Upper lobe of left lung (tissue), 4 donors: ENCODE measurements around the gene PLEKHG4.

Experiments used
- EP300 ChIP-seq, 4 donors: sonication (generic); formaldehyde crosslinking; IDR thresholded peaks; one replicate each; pipeline ENCODE4 v1.5.1; 2017; ENCODE audit warnings: antibody characterized with exemption in 4 of 4, control low read depth in 2 of 4
- POLR2A ChIP-seq, 4 donors: fragments of 450-650 bp; IDR thresholded peaks; one replicate each; pipeline ENCODE4 v1.5.1; 2016 to 2017; ENCODE audit warnings: antibody characterized with exemption in 4 of 4, mild to moderate bottlenecking in 2 of 4
- POLR2AphosphoS5 ChIP-seq, 2 donors: sonication (generic); formaldehyde crosslinking; IDR thresholded peaks; one replicate each; pipeline ENCODE4 v1.5.1; 2017; ENCODE audit warnings: antibody characterized with exemption in 2 of 2
- TF ChIP-seq, protein P1 (sequence below), 6 experiments: fragments of 450-650 bp in 4 of 6; fragments of 200-600 bp in 2 of 6; sonication (generic) in 2 of 6; IDR thresholded peaks; one replicate each; pipeline ENCODE4 v1.5.1; 2016 to 2019; ENCODE audit warnings: antibody characterized with exemption in 6 of 6

DNA sequence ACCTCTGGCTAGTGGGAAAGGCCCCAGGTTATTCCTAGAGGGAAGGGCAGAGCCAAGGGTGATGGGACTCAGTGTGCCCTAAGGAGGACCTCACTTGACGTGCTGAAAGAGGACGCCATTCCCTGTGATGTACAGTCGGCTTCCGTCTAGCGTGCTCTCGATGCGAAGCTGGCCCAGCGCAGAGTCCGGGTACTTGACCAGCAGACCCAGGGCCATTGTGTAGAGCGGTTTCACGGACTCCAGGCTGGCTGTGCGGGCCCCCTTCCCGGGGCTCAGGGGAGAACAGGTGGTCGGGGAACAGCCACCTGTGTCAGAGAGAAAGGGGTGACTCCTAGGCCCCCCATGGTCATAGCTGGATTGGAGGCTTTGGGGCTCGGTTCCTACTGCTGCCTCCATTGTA, 19.9 kb downstream of the PLEKHG4 start:
- no peak for TF ChIP-seq POLR2A (IDR thresholded peaks at IDR 0.05)
- TF ChIP-seq, protein P1, sequence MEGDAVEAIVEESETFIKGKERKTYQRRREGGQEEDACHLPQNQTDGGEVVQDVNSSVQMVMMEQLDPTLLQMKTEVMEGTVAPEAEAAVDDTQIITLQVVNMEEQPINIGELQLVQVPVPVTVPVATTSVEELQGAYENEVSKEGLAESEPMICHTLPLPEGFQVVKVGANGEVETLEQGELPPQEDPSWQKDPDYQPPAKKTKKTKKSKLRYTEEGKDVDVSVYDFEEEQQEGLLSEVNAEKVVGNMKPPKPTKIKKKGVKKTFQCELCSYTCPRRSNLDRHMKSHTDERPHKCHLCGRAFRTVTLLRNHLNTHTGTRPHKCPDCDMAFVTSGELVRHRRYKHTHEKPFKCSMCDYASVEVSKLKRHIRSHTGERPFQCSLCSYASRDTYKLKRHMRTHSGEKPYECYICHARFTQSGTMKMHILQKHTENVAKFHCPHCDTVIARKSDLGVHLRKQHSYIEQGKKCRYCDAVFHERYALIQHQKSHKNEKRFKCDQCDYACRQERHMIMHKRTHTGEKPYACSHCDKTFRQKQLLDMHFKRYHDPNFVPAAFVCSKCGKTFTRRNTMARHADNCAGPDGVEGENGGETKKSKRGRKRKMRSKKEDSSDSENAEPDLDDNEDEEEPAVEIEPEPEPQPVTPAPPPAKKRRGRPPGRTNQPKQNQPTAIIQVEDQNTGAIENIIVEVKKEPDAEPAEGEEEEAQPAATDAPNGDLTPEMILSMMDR (IDR thresholded peaks at IDR 0.05) = no peak
- no peak for TF ChIP-seq POLR2AphosphoS5 (IDR thresholded peaks at IDR 0.05)
- no peak for TF ChIP-seq EP300 (IDR thresholded peaks at IDR 0.05)
